ENCODE measurements around the gene GRM4.

Gene GRM4

DNA sequence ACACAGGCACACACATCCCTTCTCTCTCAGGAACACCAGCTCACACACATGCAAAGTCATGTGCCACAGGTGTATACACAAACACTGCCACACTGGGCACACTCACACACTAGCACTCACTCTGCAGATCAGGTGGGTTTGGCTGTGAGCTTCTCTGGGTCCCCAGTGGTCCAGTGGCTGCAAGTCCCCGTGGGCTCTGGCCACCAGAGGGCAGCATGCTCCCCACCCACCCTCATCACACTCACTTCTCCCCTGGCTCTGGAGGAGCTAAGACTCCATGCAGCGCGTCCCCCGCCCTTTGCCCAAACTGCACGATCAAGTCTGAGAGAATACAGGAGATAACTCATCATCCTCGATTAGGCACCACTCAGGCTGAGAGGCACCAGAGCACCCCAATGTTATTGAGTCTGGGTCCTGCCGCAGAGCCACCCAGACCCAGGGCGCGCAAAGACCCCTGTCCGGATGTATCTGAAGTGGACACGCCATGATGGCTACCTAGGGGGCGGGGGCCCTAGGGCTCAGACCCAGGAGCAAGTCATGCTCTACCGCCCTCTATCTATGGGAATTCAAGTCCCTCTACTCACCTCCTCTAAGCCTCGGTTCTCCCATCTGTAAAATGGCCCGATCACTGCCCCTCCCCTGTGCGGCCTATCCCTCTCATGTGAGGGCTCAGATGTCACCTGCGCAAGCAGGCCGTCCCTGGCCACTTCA lies 90.5 kb downstream of the GRM4 start:
- no peaks in the 10 kb centered on the region for H3K4me1 ChIP-seq (ENCODE audit: control insufficient read depth, insufficient read depth, low read length)
- H3K9me3 ChIP-seq (ENCODE audit: control insufficient read depth, low read length) = no peaks in the 10 kb centered on the region
- peaks cover 49% of the 10 kb centered on the region for H3K27me3 ChIP-seq (replicated peaks; ENCODE audit: control insufficient read depth, insufficient read depth, low read length)
- H3K36me3 ChIP-seq (ENCODE audit: control insufficient read depth, insufficient read depth, low read length, severe bottlenecking) = no peaks in the 10 kb centered on the region
- DNase-seq (ENCODE audit: low read depth) = peak; percentile 62
- no peak overlapping the region for H3K9ac ChIP-seq (ENCODE audit: low read length)
- no peak overlapping the region for H3K4me3 ChIP-seq (ENCODE audit: low read length)

DNA sequence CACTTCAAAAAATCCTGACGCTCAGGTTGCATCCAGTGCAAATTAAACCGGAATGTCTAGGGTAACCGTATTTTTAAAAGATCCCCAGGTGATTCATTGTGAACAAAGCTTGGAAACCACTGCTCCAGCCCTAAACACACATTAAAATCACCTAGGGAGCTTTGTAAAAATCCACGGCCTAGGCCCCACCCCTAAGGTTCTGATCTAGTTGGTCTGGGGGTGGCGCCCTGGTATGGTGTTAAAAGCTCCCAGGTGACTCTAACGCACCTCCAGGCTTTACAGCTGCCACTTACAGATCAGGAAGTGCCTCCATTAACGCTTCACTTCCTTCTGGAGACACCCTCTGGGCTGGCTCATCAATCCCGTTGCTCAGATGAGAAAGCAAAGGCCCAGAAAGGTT lies 92.2 kb downstream of the GRM4 start:
- Histone ChIP-seq H3K4me1 (ENCODE audit: control insufficient read depth, insufficient read depth, low read length) (no peaks in the 10 kb centered on the region), H3K4me3 (ENCODE audit: low read length) (no peak overlapping the region), H3K27me3 (replicated peaks; ENCODE audit: control insufficient read depth, insufficient read depth, low read length) (peaks cover 54% of the 10 kb centered on the region), H3K36me3 (ENCODE audit: control insufficient read depth, insufficient read depth, low read length, severe bottlenecking) (no peaks in the 10 kb centered on the region), H3K9me3 (ENCODE audit: control insufficient read depth, low read length) (no peaks in the 10 kb centered on the region), H3K9ac (ENCODE audit: low read length) (no peak overlapping the region)
- no peak for DNase-seq (ENCODE audit: low read depth)

DNA sequence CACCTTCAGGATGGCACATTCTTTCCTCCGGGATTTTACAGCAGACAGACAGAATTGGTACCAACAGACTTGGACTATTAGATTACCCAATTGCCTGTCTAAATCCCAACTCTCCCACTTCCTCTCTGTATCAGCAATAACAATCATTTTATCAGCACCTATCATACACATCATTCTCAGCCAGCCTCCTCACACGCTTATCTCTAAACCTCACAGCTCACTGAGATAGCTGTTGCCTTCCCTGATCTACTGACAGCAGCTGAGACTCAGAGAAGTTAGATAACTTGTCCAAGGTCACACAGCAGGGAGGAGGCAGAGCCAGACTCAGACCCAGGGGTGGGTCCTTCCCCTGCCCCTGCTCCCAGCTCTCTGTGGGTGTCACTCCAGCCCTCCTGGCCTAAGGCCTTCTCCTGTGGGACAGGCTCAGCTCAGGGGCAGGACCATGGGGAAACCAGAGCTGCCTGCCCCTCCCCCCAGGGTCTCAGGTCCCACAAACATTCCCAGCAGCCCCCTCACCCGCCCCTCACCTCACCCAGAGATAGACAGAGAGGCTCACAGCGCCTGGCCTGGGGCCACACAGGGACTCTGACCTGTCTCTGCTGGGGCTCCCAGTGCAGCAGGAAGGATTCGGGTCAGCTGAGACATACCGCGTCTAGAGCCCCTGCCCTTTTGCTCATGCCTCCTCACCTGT lies 92.8 kb downstream of the GRM4 start:
- H3K27me3 ChIP-seq (replicated peaks; ENCODE audit: control insufficient read depth, insufficient read depth, low read length) = peaks cover 58% of the 10 kb centered on the region
- H3K4me3 ChIP-seq (ENCODE audit: low read length) = no peak overlapping the region
- H3K36me3 ChIP-seq (ENCODE audit: control insufficient read depth, insufficient read depth, low read length, severe bottlenecking) = no peaks in the 10 kb centered on the region
- no peak for DNase-seq (ENCODE audit: low read depth)
- no peaks in the 10 kb centered on the region for H3K4me1 ChIP-seq (ENCODE audit: control insufficient read depth, insufficient read depth, low read length)
- H3K9ac ChIP-seq (ENCODE audit: low read length) = no peak overlapping the region
- H3K9me3 ChIP-seq (ENCODE audit: control insufficient read depth, low read length) = no peaks in the 10 kb centered on the region

DNA sequence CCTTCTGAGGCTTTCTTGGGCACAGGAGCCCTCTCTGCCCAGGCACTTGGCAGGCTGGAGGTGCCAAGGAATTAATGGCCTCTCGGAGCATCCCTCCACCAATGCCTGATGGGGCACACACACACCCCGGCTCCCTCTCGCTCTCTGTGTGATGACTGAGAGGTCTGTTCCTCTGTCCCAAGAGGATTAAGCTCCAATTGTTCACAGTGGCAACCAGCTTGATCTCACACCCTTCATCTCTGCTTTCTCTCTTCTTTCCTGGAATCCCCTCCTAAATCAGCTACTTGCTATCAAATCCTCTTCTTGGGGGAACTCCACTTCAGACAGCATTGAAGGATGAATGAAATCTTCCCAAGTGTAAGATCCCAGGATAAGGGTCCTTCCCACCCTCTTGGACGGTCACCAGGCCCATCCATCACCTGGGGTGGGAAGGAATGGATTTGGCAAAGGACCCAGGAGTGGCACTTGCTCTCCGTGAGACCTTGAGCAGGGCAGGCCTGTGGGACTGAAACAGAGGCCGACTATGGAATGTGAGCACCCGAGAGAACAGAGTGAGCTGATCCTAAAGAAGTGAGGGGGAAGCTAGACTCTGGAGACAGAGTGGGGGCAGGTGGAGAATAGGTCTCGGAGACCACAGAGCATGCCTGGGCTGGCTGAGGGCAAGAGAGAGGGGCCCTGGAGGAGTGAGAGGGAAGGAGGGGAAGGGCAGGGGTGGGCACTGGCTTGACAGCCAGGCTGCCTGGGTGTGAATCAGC lies 93.6 kb downstream of the GRM4 start:
- H3K9me3 ChIP-seq (ENCODE audit: control insufficient read depth, low read length) = no peaks in the 10 kb centered on the region
- H3K4me3 ChIP-seq (ENCODE audit: low read length) = no peak overlapping the region
- DNase-seq (ENCODE audit: low read depth) = no peak
- H3K9ac ChIP-seq (ENCODE audit: low read length) = no peak overlapping the region
- peaks cover 59% of the 10 kb centered on the region for H3K27me3 ChIP-seq (replicated peaks; ENCODE audit: control insufficient read depth, insufficient read depth, low read length)
- no peaks in the 10 kb centered on the region for H3K36me3 ChIP-seq (ENCODE audit: control insufficient read depth, insufficient read depth, low read length, severe bottlenecking)
- no peaks in the 10 kb centered on the region for H3K4me1 ChIP-seq (ENCODE audit: control insufficient read depth, insufficient read depth, low read length)

DNA sequence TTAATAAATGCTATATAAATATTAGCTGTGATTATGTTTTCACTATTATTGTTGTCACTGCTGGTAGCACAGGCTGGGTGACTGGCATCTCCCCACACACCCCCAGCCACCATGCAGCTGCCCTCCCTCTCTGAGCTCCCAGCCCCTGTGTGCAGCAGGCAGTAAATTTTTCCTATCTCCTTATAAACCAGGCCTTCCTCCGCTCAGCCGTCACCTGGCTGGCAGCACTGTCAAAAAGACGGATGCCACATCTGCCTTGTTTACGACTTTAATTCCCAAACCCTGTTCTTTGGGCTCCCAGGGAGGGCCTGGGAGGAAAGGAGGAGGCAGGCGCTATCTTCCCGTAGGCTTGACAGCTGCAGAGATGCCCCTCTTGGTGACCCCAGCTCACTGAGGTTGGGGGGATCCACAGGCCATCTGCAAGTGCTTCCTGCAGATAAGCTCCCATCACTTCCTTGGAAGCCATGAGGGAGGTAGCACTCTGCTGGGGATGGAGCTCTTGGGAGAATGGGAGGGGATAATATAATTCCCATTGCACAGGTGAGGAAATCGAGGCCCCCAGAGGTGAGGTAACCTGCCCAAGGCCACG lies 94.5 kb downstream of the GRM4 start:
- Histone ChIP-seq H3K9me3 (ENCODE audit: control insufficient read depth, low read length) (no peaks in the 10 kb centered on the region), H3K36me3 (ENCODE audit: control insufficient read depth, insufficient read depth, low read length, severe bottlenecking) (no peaks in the 10 kb centered on the region), H3K9ac (ENCODE audit: low read length) (no peak overlapping the region), H3K4me3 (ENCODE audit: low read length) (no peak overlapping the region), H3K4me1 (ENCODE audit: control insufficient read depth, insufficient read depth, low read length) (no peaks in the 10 kb centered on the region), H3K27me3 (replicated peaks; ENCODE audit: control insufficient read depth, insufficient read depth, low read length) (peaks cover 63% of the 10 kb centered on the region)
- no peak for DNase-seq (ENCODE audit: low read depth)

DNA sequence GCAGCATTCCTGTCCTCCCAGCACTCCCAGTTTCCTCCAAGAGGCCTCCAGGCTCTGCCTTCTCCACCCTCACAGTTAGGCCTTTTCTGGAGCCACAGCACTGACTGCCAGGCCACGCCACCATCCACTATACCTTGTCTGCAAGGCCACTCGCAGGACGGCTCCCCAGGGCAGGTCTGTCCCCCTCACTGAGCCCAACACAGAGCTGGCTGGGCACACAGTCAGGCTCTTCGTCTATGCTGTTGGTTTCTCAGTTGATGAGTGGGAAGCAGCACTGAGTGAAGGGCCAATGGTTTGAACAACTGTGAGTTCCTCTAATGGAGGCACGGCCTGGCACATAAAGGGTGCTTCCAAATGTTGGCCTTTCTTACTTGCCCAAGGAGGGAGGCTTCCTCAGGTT lies 95.2 kb downstream of the GRM4 start:
- H3K27me3 ChIP-seq (replicated peaks; ENCODE audit: control insufficient read depth, insufficient read depth, low read length) = peaks cover 63% of the 10 kb centered on the region
- H3K9me3 ChIP-seq (ENCODE audit: control insufficient read depth, low read length) = no peaks in the 10 kb centered on the region
- H3K9ac ChIP-seq (ENCODE audit: low read length) = no peak overlapping the region
- H3K36me3 ChIP-seq (ENCODE audit: control insufficient read depth, insufficient read depth, low read length, severe bottlenecking) = no peaks in the 10 kb centered on the region
- no peak for DNase-seq (ENCODE audit: low read depth)
- H3K4me3 ChIP-seq (ENCODE audit: low read length) = no peak overlapping the region
- H3K4me1 ChIP-seq (ENCODE audit: control insufficient read depth, insufficient read depth, low read length) = no peaks in the 10 kb centered on the region

DNA sequence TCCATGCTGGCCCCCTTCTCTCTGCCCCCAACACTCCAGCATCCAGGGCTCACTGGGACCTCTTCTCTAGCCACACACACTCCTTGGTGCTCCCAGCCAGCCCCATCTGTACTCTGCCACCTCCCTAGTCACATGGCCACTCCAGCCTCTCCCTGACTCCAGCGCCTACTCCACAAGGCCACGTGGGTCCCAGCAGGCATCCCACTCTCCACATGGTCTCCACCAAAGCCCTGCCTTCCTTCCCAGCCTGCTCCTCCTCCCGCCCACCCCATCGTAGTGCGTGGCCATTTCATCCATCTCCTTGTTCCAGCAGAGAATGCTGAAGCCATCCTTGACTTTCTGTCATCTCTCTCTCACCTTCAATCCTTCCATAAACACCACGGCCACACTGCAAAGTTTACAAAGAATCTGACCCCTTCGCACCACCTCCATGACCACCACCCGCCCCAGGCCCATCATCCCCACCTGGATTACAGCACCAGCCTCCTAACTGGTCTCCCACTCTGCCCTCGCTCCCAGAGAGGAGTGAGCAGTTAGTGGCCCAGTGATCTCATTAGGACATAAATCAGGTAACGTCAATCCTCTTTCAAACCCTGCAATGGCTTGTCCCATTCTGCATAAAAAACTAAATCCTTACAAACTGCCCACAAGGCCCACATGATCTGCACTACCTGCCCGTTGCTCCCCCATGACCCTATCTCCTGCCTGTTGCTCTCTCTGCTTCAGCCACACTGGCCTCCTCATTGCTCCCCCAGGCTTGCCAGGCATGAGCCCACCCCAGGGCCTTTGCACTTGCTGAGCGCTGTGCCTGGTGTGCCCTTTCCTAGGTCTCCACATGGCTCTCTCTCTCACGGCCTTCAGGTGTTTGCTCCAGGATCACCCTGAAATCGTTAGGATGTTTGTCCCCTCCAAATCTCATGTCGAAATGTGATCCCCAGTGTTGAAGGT lies 96.2 kb downstream of the GRM4 start:
- Histone ChIP-seq H3K4me1 (ENCODE audit: control insufficient read depth, insufficient read depth, low read length) (no peaks in the 10 kb centered on the region), H3K9me3 (ENCODE audit: control insufficient read depth, low read length) (no peaks in the 10 kb centered on the region), H3K36me3 (ENCODE audit: control insufficient read depth, insufficient read depth, low read length, severe bottlenecking) (no peaks in the 10 kb centered on the region), H3K4me3 (ENCODE audit: low read length) (no peak overlapping the region), H3K27me3 (replicated peaks; ENCODE audit: control insufficient read depth, insufficient read depth, low read length) (peaks cover 64% of the 10 kb centered on the region), H3K9ac (ENCODE audit: low read length) (no peak overlapping the region)
- DNase-seq (ENCODE audit: low read depth) = no peak

DNA sequence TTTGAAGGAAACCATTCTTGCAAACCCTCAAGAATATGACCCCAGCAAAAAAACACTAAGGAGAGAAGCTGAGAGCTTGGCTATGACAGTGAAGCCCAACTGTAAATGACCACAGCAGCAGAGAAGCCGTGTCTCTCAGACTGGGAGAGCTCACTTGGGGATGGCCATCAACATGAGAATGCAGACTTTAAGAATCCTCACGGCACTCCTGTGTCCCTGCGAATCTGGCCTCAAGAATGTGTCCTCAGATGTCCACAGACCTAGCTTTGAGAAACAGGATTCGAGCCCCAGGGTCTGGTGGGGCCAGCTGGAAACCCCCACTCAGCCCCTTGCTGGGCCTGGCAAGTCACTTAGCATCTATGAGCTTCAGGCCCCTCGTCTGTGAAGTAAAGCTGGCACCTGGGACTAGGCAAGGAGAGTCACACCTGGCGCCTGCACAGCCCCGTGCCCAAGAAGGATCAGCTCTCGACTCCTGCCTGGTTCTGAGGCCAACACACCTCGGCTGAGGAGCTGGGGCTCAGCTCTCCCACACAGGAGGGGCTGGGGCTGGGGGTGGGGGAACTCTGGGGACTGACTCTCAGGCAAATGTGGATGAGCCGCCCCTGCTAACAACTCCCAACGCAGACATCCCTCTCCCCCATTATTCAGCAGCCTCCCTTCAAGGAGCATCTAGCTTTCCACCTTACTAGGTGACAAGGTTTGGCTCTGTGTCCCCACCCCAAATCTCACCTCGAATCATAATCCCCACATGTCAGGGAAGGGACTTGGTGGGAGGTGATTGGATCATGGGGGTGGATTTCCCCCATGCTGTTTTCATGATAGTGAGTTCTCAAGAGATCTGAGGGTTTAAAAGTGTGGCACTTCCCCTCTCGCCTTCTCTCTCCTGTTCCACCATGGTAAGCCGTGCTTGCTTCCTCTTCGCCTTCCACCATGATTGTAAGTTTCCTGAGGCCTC lies 97.7 kb downstream of the GRM4 start:
- no peak overlapping the region for H3K4me3 ChIP-seq (ENCODE audit: low read length)
- H3K36me3 ChIP-seq (ENCODE audit: control insufficient read depth, insufficient read depth, low read length, severe bottlenecking) = no peaks in the 10 kb centered on the region
- no peak overlapping the region for H3K9ac ChIP-seq (ENCODE audit: low read length)
- no peaks in the 10 kb centered on the region for H3K9me3 ChIP-seq (ENCODE audit: control insufficient read depth, low read length)
- no peak for DNase-seq (ENCODE audit: low read depth)
- H3K27me3 ChIP-seq (replicated peaks; ENCODE audit: control insufficient read depth, insufficient read depth, low read length) = peaks cover 64% of the 10 kb centered on the region
- H3K4me1 ChIP-seq (ENCODE audit: control insufficient read depth, insufficient read depth, low read length) = no peaks in the 10 kb centered on the region

DNA sequence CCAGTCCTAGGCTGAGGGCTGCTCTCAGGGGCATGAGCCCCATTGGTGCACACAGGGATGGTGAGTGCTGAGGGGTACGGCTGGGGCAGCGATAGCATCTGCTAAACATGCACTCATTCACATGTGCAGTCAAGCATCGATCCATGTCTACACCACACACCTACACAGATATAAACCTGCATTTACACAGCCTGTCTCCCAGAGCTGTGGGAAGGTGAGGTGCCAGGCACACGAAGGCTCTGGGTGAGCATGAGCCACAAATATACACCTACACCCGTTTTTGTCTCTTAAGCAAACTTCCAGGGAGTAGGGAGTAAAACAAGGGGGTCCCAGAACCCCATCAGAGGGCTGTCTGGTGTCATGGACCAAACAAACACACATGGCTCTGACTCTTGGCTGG lies 99.3 kb downstream of the GRM4 start:
- no peaks in the 10 kb centered on the region for H3K9me3 ChIP-seq (ENCODE audit: control insufficient read depth, low read length)
- H3K27me3 ChIP-seq (replicated peaks; ENCODE audit: control insufficient read depth, insufficient read depth, low read length) = peaks cover 48% of the 10 kb centered on the region
- no peak for DNase-seq (ENCODE audit: low read depth)
- H3K4me3 ChIP-seq (ENCODE audit: low read length) = no peak overlapping the region
- no peaks in the 10 kb centered on the region for H3K36me3 ChIP-seq (ENCODE audit: control insufficient read depth, insufficient read depth, low read length, severe bottlenecking)
- no peaks in the 10 kb centered on the region for H3K4me1 ChIP-seq (ENCODE audit: control insufficient read depth, insufficient read depth, low read length)
- H3K9ac ChIP-seq (ENCODE audit: low read length) = no peak overlapping the region

DNA sequence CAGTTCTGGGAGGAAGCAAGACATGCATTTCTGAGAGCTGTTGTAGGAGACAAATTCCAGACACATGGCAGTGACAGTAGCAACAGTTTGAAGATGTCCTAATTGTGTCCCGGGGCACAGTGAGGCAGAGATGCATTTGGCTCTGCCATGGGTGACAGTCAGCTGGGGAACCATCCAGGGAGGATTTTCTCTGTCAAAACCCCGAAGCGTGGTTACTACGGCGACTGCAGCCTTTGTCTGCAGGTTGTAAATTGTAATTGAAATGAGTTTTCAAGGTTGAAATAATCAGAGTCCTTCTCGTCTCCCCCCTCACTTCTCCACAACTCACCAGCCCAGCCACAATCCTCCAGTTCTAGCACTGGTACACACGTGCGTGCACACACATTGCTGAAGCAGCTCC lies 100.1 kb downstream of the GRM4 start:
- Histone ChIP-seq H3K4me1 (ENCODE audit: control insufficient read depth, insufficient read depth, low read length) (no peaks in the 10 kb centered on the region), H3K9ac (ENCODE audit: low read length) (no peak overlapping the region), H3K27me3 (replicated peaks; ENCODE audit: control insufficient read depth, insufficient read depth, low read length) (peaks cover 45% of the 10 kb centered on the region), H3K4me3 (ENCODE audit: low read length) (no peak overlapping the region), H3K36me3 (ENCODE audit: control insufficient read depth, insufficient read depth, low read length, severe bottlenecking) (no peaks in the 10 kb centered on the region), H3K9me3 (ENCODE audit: control insufficient read depth, low read length) (no peaks in the 10 kb centered on the region)
- DNase-seq (ENCODE audit: low read depth) = no peak

Data from adipocyte (in vitro differentiated cells).